Amniotic stem cell (primary cell): Measurements from ENCODE around the gene PLPPR3.

ENCODE experiments used
- DNase-seq: peaks from one replicate; lab custom pipeline; 2025; lab: John Stamatoyannopoulos, UW

PLPPR3 gene

GRCh38 chr19:821825-822503 is at the start of gene PLPPR3:
TSS of gene PLPPR3 (minus strand) at chr19:821955. CDS start at chr19:821559, 396 bp downstream.
- no peak for DNase-seq

- DNase-seq, result no peak
Measured at GRCh38 chr19:870963-871401, 49.2 kb upstream of the PLPPR3 start.

- no peak for DNase-seq
Measured at GRCh38 chr19:870314-870713, 48.6 kb upstream of the PLPPR3 start.

GRCh38 chr19:869245-870177 is 47.8 kb upstream of the PLPPR3 start:
- peak; percentile 90 for DNase-seq

- no peak for DNase-seq
Measured at GRCh38 chr19:868458-869244, 46.9 kb upstream of the PLPPR3 start.

- no peak for DNase-seq
Measured at GRCh38 chr19:867855-868457, 46.2 kb upstream of the PLPPR3 start.

- DNase-seq, result no peak
Measured at GRCh38 chr19:867301-867793, 45.6 kb upstream of the PLPPR3 start.

GRCh38 chr19:866769-867300 is 45.1 kb upstream of the PLPPR3 start:
- no peak for DNase-seq

- no peak for DNase-seq
Measured at GRCh38 chr19:863315-863620, 41.5 kb upstream of the PLPPR3 start.

- DNase-seq, result no peak
Measured at GRCh38 chr19:862581-863314, 41.0 kb upstream of the PLPPR3 start.

GRCh38 chr19:861756-862580 is 40.2 kb upstream of the PLPPR3 start:
- DNase-seq, result no peak

GRCh38 chr19:861141-861755 is 39.5 kb upstream of the PLPPR3 start:
- DNase-seq, result no peak

GRCh38 chr19:858868-859843 is 37.4 kb upstream of the PLPPR3 start, which contains the start of gene CFD:
TSS of gene CFD (plus strand) at chr19:859664. CDS start at chr19:859690, 26 bp downstream.
- no peak for DNase-seq

- no peak for DNase-seq
Measured at GRCh38 chr19:858284-858683, 36.5 kb upstream of the PLPPR3 start.

GRCh38 chr19:855566-856120 is 33.9 kb upstream of the PLPPR3 start:
- no peak for DNase-seq

- no peak for DNase-seq
Measured at GRCh38 chr19:855142-855541, 33.4 kb upstream of the PLPPR3 start.

- no peak for DNase-seq
Measured at GRCh38 chr19:854549-854948, 32.8 kb upstream of the PLPPR3 start.
